HL-60/S4 treated with retinoic acid at 250 ng/mL for 4 days and 3 days (cell line): ENCODE measurements around the gene TDRD9.

Source experiments
- in situ Hi-C: fragments of 300-500 bp; cut with MboI; formaldehyde crosslinking; loops from 2 replicates; pipeline ENCODE4 v1.7.0; 2022; ENCODE audit warnings: low sequenced_read_pairs

The TDRD9 gene

DNA sequence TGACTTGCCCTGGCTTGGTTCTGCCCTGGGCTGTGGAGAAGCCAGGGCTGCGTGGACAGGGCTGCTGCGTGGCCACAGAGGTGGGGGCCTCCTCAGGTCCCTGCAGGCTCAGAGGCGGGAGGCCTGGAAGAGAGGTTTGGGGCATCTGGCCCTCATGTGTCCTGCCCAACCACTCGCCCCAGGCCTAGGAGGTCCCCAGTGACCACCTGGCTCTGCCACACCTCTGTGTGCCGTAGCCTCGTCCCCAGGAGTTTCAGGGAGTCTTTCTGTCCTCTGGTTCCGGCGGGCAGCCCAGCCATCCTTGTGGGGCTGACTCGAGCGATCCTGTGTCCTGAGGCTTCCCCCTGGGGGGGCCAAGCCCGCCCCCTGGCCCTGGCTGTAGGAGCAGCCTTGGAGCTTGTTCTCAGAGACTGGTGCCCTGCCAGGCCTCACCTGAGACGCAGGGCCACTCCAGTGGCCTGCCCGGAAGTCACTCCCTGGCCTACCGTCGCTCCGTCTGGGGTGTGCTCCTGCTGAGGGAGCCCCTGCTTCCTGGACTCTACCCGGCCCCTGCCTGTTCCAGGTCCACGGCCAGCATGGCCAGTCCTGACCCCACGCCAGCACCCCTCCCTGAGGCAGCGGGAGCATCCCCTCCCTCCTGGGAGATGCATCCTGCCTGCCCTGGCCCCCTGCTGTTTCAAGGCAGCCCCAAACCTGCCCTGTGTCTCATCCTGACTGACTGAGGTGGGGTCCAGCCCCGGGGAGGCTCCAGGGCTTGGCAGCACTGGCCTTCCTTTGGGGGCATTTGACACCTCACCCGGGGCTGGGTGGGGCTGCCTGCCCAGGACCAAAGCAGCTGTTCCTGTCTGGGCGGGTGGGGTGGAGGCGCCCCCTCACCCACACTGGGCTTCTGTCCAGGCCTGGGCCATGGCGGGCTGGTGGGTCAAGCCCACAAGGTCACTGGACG is 171.1 kb downstream of the TDRD9 start:
- in situ Hi-C loops: loop anchor here (25.0 kb wide), 1 partner anchor 538 kb away; no protein-coding TSS in a partner anchor

DNA sequence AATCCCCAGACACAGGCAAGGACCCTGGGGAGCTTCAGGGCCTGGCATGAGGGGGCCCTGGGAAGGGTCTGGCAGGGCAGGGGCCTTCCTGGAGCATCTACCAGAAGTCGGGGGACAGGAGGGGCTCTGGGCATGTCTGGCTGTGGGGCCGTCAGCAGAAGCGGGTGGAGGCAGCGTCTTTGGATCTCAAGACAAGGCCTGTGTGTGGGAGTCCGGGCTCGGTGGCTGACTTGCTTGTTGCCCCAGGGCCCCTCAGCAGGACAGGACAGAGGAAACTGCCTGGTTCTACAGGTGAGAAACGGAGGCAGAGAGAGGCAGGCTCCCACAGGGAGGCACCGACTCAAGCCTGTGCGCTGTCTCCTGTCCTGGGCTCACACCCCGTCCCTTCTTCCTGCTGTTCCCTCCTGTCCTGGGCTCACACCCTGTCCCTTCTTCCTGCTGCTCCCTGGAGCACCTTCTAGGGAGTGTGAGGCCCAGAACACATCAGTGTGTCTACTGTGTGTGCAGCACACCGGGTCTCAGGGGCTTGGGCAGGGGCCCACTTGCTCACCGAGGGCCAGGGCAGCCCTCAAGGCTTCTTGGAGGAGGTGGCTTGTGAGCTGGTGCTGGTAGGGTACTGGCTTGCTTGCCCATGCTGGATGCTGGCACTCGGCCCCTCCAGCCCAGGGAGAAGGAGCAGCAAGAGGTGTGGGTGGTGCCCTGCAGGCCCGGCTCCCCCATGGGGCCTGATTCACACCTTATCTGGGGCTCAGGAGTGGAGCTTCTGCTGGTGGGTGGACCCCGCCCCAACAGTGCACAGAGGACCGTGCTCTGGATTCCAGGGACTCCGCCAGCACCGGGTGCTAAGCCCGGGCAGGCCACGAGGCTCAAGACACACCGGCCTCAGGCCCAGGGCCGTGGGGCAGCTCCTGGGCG is 172.2 kb downstream of the TDRD9 start:
- in situ Hi-C loops: no loop called here

DNA sequence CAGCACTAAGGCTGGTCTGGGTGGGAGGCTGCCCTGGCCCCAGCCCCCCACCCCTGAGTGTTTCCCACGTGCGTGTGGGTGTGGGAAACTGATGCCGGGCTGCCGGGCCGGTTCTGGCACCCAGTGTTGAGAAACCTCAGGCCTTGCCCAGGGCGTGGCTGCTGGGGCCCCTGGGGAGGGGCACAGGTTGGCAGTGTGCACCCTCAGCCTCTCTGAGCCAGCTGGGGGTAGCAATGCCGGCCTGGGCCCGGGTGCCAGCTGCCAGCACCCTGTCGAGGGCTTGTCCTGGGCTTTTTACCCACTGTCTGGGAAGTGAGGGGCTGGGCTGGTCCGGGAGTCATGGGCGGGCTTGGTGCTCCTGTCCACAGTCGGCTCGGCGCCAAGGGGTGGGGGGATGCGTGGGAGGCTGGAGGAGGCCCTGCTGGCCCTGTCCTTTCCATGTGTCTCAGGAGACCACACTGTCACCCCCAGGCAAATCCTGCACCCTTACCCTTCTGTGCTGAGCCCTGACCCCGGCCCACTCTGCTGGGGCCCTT is 172.9 kb downstream of the TDRD9 start:
- in situ Hi-C loops: no loop called here

DNA sequence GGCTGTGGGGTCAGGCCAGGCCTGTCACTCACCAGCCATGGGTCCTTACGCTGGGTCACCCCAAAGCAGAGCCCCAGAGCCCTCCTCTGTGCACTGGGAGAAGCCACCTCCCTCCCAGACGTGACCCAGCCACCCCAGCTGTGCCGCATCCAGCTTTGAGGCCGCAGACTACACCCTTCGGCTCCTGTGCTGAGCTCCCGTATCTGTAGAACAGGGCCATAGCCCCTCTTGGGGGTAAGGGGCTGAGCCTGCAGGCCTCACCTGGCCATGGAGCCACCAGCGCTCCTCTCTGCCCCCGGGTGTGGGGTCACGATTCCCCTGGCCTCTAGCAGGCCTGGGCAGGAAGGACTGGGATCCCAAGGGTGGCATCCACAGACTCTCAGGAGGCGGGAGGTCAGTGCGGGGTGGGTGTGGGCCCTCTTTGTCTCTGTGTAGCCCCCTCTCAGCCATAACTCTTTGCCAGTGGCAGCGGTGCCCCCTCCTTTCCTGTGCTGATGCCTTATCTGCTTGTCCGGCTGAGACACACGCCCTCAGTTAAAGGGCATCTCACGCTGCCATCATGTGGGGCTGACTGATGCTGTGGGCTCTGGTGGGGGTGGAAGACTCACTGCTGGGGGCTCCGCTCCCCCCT is 173.5 kb downstream of the TDRD9 start:
- in situ Hi-C loops: no loop called here
